ENCODE measurements around the gene MACROD2.

DNA sequence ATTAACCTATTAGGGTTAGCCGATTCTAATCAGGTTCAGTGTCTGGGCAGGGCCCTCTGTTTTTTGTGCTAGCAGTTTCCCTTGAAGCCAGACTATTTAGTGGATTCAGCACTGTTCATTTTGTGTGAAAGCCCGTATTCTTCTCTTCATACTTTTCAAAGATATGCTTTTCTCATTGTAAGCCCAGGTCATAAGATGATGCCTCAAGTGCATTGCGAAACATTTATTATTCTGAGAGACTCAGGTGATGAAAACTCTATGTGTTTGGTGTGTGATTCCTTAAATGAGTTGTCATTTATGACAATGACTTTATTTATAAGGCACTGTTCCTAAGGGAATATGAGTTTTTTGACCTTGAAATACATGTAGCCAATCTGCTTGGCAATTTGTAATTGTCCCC is 1193.1 kb downstream of the MACROD2 start:
- TF ChIP-seq, protein P1, sequence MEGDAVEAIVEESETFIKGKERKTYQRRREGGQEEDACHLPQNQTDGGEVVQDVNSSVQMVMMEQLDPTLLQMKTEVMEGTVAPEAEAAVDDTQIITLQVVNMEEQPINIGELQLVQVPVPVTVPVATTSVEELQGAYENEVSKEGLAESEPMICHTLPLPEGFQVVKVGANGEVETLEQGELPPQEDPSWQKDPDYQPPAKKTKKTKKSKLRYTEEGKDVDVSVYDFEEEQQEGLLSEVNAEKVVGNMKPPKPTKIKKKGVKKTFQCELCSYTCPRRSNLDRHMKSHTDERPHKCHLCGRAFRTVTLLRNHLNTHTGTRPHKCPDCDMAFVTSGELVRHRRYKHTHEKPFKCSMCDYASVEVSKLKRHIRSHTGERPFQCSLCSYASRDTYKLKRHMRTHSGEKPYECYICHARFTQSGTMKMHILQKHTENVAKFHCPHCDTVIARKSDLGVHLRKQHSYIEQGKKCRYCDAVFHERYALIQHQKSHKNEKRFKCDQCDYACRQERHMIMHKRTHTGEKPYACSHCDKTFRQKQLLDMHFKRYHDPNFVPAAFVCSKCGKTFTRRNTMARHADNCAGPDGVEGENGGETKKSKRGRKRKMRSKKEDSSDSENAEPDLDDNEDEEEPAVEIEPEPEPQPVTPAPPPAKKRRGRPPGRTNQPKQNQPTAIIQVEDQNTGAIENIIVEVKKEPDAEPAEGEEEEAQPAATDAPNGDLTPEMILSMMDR (IDR thresholded peaks at IDR 0.05) = no peak
- TF ChIP-seq POLR2A (IDR thresholded peaks at IDR 0.05) = no peak
- TF ChIP-seq POLR2AphosphoS5 (IDR thresholded peaks at IDR 0.05) = no peak
- no peak for TF ChIP-seq EP300 (IDR thresholded peaks at IDR 0.05)

All from suprapubic skin (tissue), 4 donors.